IMR-90 (cell line): Measurements from ENCODE around the gene COL12A1. TPM values are rescaled to one million over a fixed set of nuclear protein-coding genes. Genes with fewer than 3 reads are reported as not detected.
A peak's percentile ranks its signal among the peaks of the same experiment; 100 is the strongest.

Experiments
- ATAC-seq: fragments of 200-7000 bp; cut with Tn5 transposase; 2 replicates; pipeline ENCODE4 v1.9.1; 2020; ENCODE audit warnings: low read depth, mild to moderate bottlenecking, moderate library complexity
- BruUV-seq: library from RNA; stranded (reverse); fragments of 400-500 nt; replicated peaks from 2 replicates; lab custom pipeline; 2021; lab: Mats Ljungman, UMichigan
- CTCF ChIA-PET: fragments of 300-600 bp; formaldehyde crosslinking; extraction: SDS; loops from one replicate; lab custom pipeline; 2021; ENCODE audit warnings: antibody characterized with exemption; lab: Yijun Ruan, JAX
- POLR2A ChIA-PET: fragments of 300-600 bp; sonication (Branson Sonifier 250); formaldehyde crosslinking; loops from one replicate; lab custom pipeline; 2022; ENCODE audit warnings: antibody characterized with exemption; ENCODE audit not compliant: unreplicated experiment; lab: Charles Lee
- DNase-seq: peaks from one replicate; pipeline ENCODE4 v3.0.0; 2013
- H2AFZ ChIP-seq: replicated peaks from 2 replicates; pipeline ENCODE3; 2013; ENCODE audit warnings: low read length, mild to moderate bottlenecking; ENCODE audit not compliant: poor library complexity
- H2AK5ac ChIP-seq: 2 replicates; pipeline ENCODE4 v1.6.1; 2013; ENCODE audit warnings: low read depth, low read length, inconsistent platforms
- H2AK9ac ChIP-seq: replicated peaks from 2 replicates; pipeline ENCODE3; 2013; ENCODE audit warnings: mild to moderate bottlenecking, low read depth, low read length, moderate library complexity; ENCODE audit not compliant: poor library complexity
- H2BK120ac ChIP-seq: 2 replicates; pipeline ENCODE4 v1.6.1; 2013; ENCODE audit warnings: low read depth, low read length, inconsistent platforms
- H2BK15ac ChIP-seq: 3 replicates; pipeline ENCODE4 v1.6.1; 2013; ENCODE audit warnings: low read depth, low read length, inconsistent platforms
- H2BK20ac ChIP-seq: 2 replicates; pipeline ENCODE4 v1.6.1; 2013; ENCODE audit warnings: low read depth, mild to moderate bottlenecking, inconsistent platforms, low read length, moderate library complexity
- H2BK5ac ChIP-seq: 2 replicates; pipeline ENCODE4 v1.6.1; 2013; ENCODE audit warnings: mild to moderate bottlenecking, low read depth, low read length, inconsistent platforms; ENCODE audit not compliant: poor library complexity, severe bottlenecking
- H3K14ac ChIP-seq: replicated peaks from 2 replicates; pipeline ENCODE4 v1.6.1; 2013; ENCODE audit warnings: low read depth, low read length, inconsistent platforms
- H3K18ac ChIP-seq: 2 replicates; pipeline ENCODE4 v1.6.1; 2013; ENCODE audit warnings: low read depth, low read length, control low read depth
- H3K23ac ChIP-seq: 2 replicates; pipeline ENCODE4 v1.6.1; 2013; ENCODE audit warnings: low read depth, low read length, inconsistent platforms
- H3K27ac ChIP-seq: 2 replicates; pipeline ENCODE4 v1.5.1; 2013; ENCODE audit warnings: mild to moderate bottlenecking, control low read depth, low read length; ENCODE audit not compliant: insufficient read depth
- H3K27me3 ChIP-seq: 2 replicates; pipeline ENCODE4 v1.6.1; 2013; ENCODE audit warnings: low read length; ENCODE audit not compliant: control insufficient read depth, insufficient read depth
- H3K36me3 ChIP-seq: 2 replicates; pipeline ENCODE4 v1.6.1; 2013; ENCODE audit warnings: low read length, mixed read lengths; ENCODE audit not compliant: control insufficient read depth, insufficient read depth
- H3K4ac ChIP-seq: 2 replicates; pipeline ENCODE4 v1.6.1; 2013; ENCODE audit warnings: low read depth, low read length, inconsistent platforms
- H3K4me1 ChIP-seq: 2 replicates; pipeline ENCODE4 v1.6.1; 2013; ENCODE audit warnings: low read length, mixed read lengths; ENCODE audit not compliant: control insufficient read depth, insufficient read depth
- H3K4me2 ChIP-seq: 2 replicates; pipeline ENCODE4 v1.6.1; 2013; ENCODE audit warnings: low read depth, mild to moderate bottlenecking, control low read depth, low read length, moderate library complexity
- H3K4me3 ChIP-seq: 2 replicates; pipeline ENCODE4 v1.5.1; 2013; ENCODE audit warnings: low read depth, mild to moderate bottlenecking, control low read depth, low read length, moderate library complexity; ENCODE audit not compliant: insufficient read depth
- H3K56ac ChIP-seq: 2 replicates; pipeline ENCODE4 v1.6.1; 2013; ENCODE audit warnings: low read length, inconsistent platforms; ENCODE audit not compliant: insufficient read depth; ENCODE audit errors: extremely low read depth
- H3K79me1 ChIP-seq, 2 experiments: 2 replicates each; pipeline ENCODE4 v1.6.1; 2013; ENCODE audit warnings: low read length in 2 of 2, inconsistent platforms in 1 of 2, low read depth in 1 of 2
- H3K9ac ChIP-seq: 2 replicates; pipeline ENCODE4 v1.6.1; 2013; ENCODE audit warnings: low read depth, low read length, control low read depth
- H3K9me1 ChIP-seq: 2 replicates; pipeline ENCODE4 v1.6.1; 2013; ENCODE audit warnings: low read length, inconsistent platforms; ENCODE audit not compliant: insufficient read depth
- H3K9me3 ChIP-seq: 2 replicates; pipeline ENCODE4 v1.6.1; 2013; ENCODE audit warnings: low read length; ENCODE audit not compliant: control insufficient read depth, insufficient read depth
- H4K20me1 ChIP-seq: 2 replicates; pipeline ENCODE4 v1.6.1; 2013; ENCODE audit warnings: low read length, inconsistent platforms; ENCODE audit not compliant: insufficient read depth
- H4K5ac ChIP-seq: 2 replicates; pipeline ENCODE4 v1.6.1; 2013; ENCODE audit warnings: mild to moderate bottlenecking, low read depth, low read length, control low read depth
- H4K8ac ChIP-seq, 2 experiments: 2 replicates each; pipeline ENCODE4 v1.6.1; 2013; ENCODE audit warnings: low read depth in 2 of 2, low read length in 2 of 2, control low read depth in 1 of 2, inconsistent platforms in 1 of 2
- H4K91ac ChIP-seq: 2 replicates; pipeline ENCODE4 v1.6.1; 2013; ENCODE audit warnings: low read depth, low read length, inconsistent platforms; ENCODE audit not compliant: insufficient read depth
- BHLHE40 ChIP-seq: fragments of 150-350 bp; IDR thresholded peaks from 2 replicates; pipeline ENCODE4 v1.6.1; 2016; ENCODE audit warnings: mild to moderate bottlenecking, low read depth, low read length
- CEBPB ChIP-seq: IDR thresholded peaks from 2 replicates; pipeline ENCODE4 v1.6.1; 2012; ENCODE audit warnings: low read depth, low read length, improper control_type of control experiment
- CHD1 ChIP-seq: IDR thresholded peaks from 2 replicates; pipeline ENCODE4 v1.6.1; 2012; ENCODE audit warnings: low read depth, low read length, improper control_type of control experiment
- ELK1 ChIP-seq: fragments of 150-350 bp; IDR thresholded peaks from 2 replicates; pipeline ENCODE4 v1.6.1; 2016; ENCODE audit warnings: low read depth, mild to moderate bottlenecking, low read length, moderate library complexity, borderline replicate concordance
- FOS ChIP-seq: fragments of 150-350 bp; IDR thresholded peaks from 2 replicates; pipeline ENCODE4 v1.6.1; 2016; ENCODE audit warnings: low read depth, low read length
- MAFK ChIP-seq: IDR thresholded peaks from 2 replicates; pipeline ENCODE4 v1.6.1; 2012; ENCODE audit warnings: low read depth, low read length, improper control_type of control experiment
- NFE2L2 ChIP-seq: fragments of 150-350 bp; IDR thresholded peaks from 2 replicates; pipeline ENCODE4 v1.6.1; 2016; ENCODE audit warnings: low read depth, mild to moderate bottlenecking, low read length
- POLR2A ChIP-seq: IDR thresholded peaks from 2 replicates; pipeline ENCODE4 v1.6.1; 2012; ENCODE audit warnings: mild to moderate bottlenecking, low read depth, low read length
- RAD21 ChIP-seq: IDR thresholded peaks from 2 replicates; pipeline ENCODE4 v1.6.1; 2012; ENCODE audit warnings: low read length, improper control_type of control experiment
- RCOR1 ChIP-seq: IDR thresholded peaks from 2 replicates; pipeline ENCODE4 v1.6.1; 2012; ENCODE audit warnings: mild to moderate bottlenecking, low read length, improper control_type of control experiment; ENCODE audit not compliant: insufficient replicate concordance
- SMC3 ChIP-seq: fragments of 150-350 bp; IDR thresholded peaks from 2 replicates; pipeline ENCODE4 v1.6.1; 2016; ENCODE audit warnings: low read depth, mild to moderate bottlenecking, antibody characterized with exemption, low read length, moderate library complexity
- WGBS, 2 experiments: methylation state at CpG; one replicate each; pipeline versions ENCODE4 v1.1.5 to v1.1.7; 2013; ENCODE audit warnings: missing lambda C conversion rate in 2 of 2; ENCODE audit not compliant: insufficient read length in 1 of 2; ENCODE audit errors: extremely low coverage in 2 of 2; 5-methylcytosine and 5-hydroxymethylcytosine counted together
- dilution Hi-C: fragments of 300-500 bp; cut with HindIII; formaldehyde crosslinking; loops from one replicate; pipeline ENCODE4 v1.14.3; 2018; ENCODE audit warnings: low sequenced_read_pairs; ENCODE audit not compliant: unreplicated experiment
- in situ Hi-C: fragments of 300-500 bp; cut with MboI; formaldehyde crosslinking; loops from 3 replicates; pipeline ENCODE4 v1.14.3; 2019; ENCODE audit warnings: low sequenced_read_pairs, inconsistent platforms, mixed read lengths
- intact Hi-C: fragments of 100-400 bp; cut with micrococcal nuclease; formaldehyde crosslinking; loops from 2 replicates; pipeline ENCODE4 v1.10.0; 2022
- polyA plus RNA-seq, 3 experiments: library from polyadenylated mRNA; depleted of rRNA; stranded (reverse); fragments of >200 nt; gene quantifications; 2 replicates each; pipeline ENCODE4 v1.2.3, GENCODE V29; 2012; ENCODE audit warnings: low replicate concordance in 1 of 3
- total RNA-seq: library from RNA; depleted of rRNA; stranded (reverse); fragments of >200 nt; gene quantifications from 2 replicates; pipeline ENCODE4 v1.2.3, GENCODE V29; 2012

The COL12A1 gene
- total and polyA plus RNA-seq, 2 of the 4 experiments (the other 2 are of a cell fraction) = 350 to 452 TPM

GRCh38 chr6:75157336-75157735 lies 48.5 kb downstream of the COL12A1 start:
- ChIA-PET CTCF (no interaction called here), POLR2A (no interaction called here)
- in situ Hi-C loops = no loop called here
- H3K56ac ChIP-seq = no peak overlapping the region
- H3K23ac ChIP-seq = peak overlapping the region; percentile 75; the same call in 1 of the 2 replicates
- dilution Hi-C loops = no loop called here
- peaks cover 33% of the 10 kb centered on the region for H4K20me1 ChIP-seq
- H2BK20ac ChIP-seq = no peak overlapping the region
- intact Hi-C loops = no loop called here
- ATAC-seq (no peak), DNase-seq (no peak)
- H3K27me3 ChIP-seq = no peaks in the 10 kb centered on the region
- H3K18ac ChIP-seq = peak overlapping the region; percentile 18; the same call in 1 of the 2 replicates
- no peak overlapping the region for H3K4me3 ChIP-seq
- H4K91ac ChIP-seq = no peak overlapping the region
- WGBS, 2 experiments = no CpG with 5 or more reads among the region's 2 CpGs
- H2BK15ac ChIP-seq = no peak overlapping the region
- H4K8ac ChIP-seq = peak overlapping the region in 1 of 2 experiments; percentile 48; a peak in 1 of 4 replicates
- no peak for TF ChIP-seq POLR2A
- no peak for TF ChIP-seq ELK1
- no peak for TF ChIP-seq SMC3
- no peak for TF ChIP-seq CEBPB
- no peak for TF ChIP-seq MAFK
- TF ChIP-seq RAD21 = no peak
- TF ChIP-seq BHLHE40 = no peak
- no peak for TF ChIP-seq CHD1
- TF ChIP-seq FOS = no peak
- no peak for TF ChIP-seq RCOR1
- no peak for TF ChIP-seq NFE2L2
- H3K9me3 ChIP-seq = no peaks in the 10 kb centered on the region
- H3K4ac ChIP-seq = peak overlapping the region; percentile 9; the same call in 1 of the 2 replicates
- H3K79me1 ChIP-seq = peaks cover 26 to 53% of the 10 kb centered on the region in 2 experiments
- peaks cover 27% of the 10 kb centered on the region for H3K36me3 ChIP-seq
- peaks cover 11% of the 10 kb centered on the region for H3K4me1 ChIP-seq
- H2BK5ac ChIP-seq = peak overlapping the region; percentile 45
- H3K4me2 ChIP-seq = no peak overlapping the region
- H3K9me1 ChIP-seq = peaks cover 12% of the 10 kb centered on the region
- no peak overlapping the region for H2BK120ac ChIP-seq
- H2AFZ ChIP-seq = no peak overlapping the region
- no peak overlapping the region for H2AK5ac ChIP-seq
- 0 out of 2 replicates have a peak overlapping the region, but pooled peaks have one; percentile 44 for H3K14ac ChIP-seq
- H3K9ac ChIP-seq = no peak overlapping the region
- H3K27ac ChIP-seq = no peak overlapping the region
- H4K5ac ChIP-seq = peak overlapping the region; percentile 82; the same call in 1 of the 2 replicates
- no TSS peak for BruUV-seq
- no peak overlapping the region for H2AK9ac ChIP-seq
